SK-N-SH treated with all-trans-retinoic acid at 6 μM for 48 hours (cell line): ENCODE measurements around the gene SLC7A10.

Experiments
- ATAC-seq: fragments of 200-7000 bp; cut with Tn5 transposase; 3 replicates; pipeline ENCODE4 v1.9.1; 2020; ENCODE audit warnings: mild to moderate bottlenecking, moderate library complexity
- BACH2 ChIP-seq: fragments of 250-450 bp; sonication (Bioruptor Pico); IDR thresholded peaks from 2 replicates; pipeline ENCODE4 v1.9.0; 2021; ENCODE audit warnings: mild to moderate bottlenecking, borderline replicate concordance
- CSDC2 ChIP-seq: fragments of 250-450 bp; sonication (Bioruptor Pico); IDR thresholded peaks from 2 replicates; pipeline ENCODE4 v1.5.0; 2020; ENCODE audit warnings: mild to moderate bottlenecking, moderate library complexity
- CSRNP3 ChIP-seq: fragments of 250-450 bp; sonication (Bioruptor Pico); IDR thresholded peaks from 2 replicates; pipeline ENCODE4 v1.5.1; 2021; ENCODE audit warnings: mild to moderate bottlenecking, moderate library complexity
- GLIS3 ChIP-seq: fragments of 250-450 bp; sonication (Bioruptor Pico); IDR thresholded peaks from 2 replicates; pipeline ENCODE4 v1.5.0; 2020; ENCODE audit warnings: mild to moderate bottlenecking, moderate library complexity
- PATZ1 ChIP-seq: fragments of 250-450 bp; sonication (Bioruptor Pico); IDR thresholded peaks from 2 replicates; pipeline ENCODE4 v1.8.0; 2020; ENCODE audit warnings: mild to moderate bottlenecking, moderate library complexity, borderline replicate concordance
- PPARA ChIP-seq: fragments of 250-450 bp; sonication (Bioruptor Pico); IDR thresholded peaks from 2 replicates; pipeline ENCODE4 v1.5.0; 2020; ENCODE audit warnings: mild to moderate bottlenecking, borderline replicate concordance
- SNAI2 ChIP-seq: fragments of 250-450 bp; sonication (Bioruptor Pico); IDR thresholded peaks from 2 replicates; pipeline ENCODE4 v1.5.0; 2020; ENCODE audit warnings: mild to moderate bottlenecking, moderate library complexity
- TOX ChIP-seq: fragments of 250-450 bp; sonication (Bioruptor Pico); IDR thresholded peaks from 2 replicates; pipeline ENCODE4 v1.8.0; 2021; ENCODE audit warnings: mild to moderate bottlenecking, moderate library complexity, borderline replicate concordance
- TSHZ2 ChIP-seq: fragments of 250-450 bp; sonication (Bioruptor Pico); IDR thresholded peaks from 2 replicates; pipeline ENCODE4 v1.5.0; 2020; ENCODE audit warnings: mild to moderate bottlenecking, moderate library complexity
- ZC3H10 ChIP-seq: fragments of 250-450 bp; sonication (Bioruptor Pico); IDR thresholded peaks from 2 replicates; pipeline ENCODE4 v1.5.1; 2021; ENCODE audit warnings: mild to moderate bottlenecking, moderate library complexity
- ZFP3 ChIP-seq: fragments of 250-450 bp; sonication (Bioruptor Pico); IDR thresholded peaks from 2 replicates; pipeline ENCODE4 v1.5.0; 2020; ENCODE audit warnings: mild to moderate bottlenecking, moderate library complexity
- ZFP30 ChIP-seq: fragments of 450-650 bp; formaldehyde crosslinking; IDR thresholded peaks from 2 replicates; pipeline ENCODE4 v1.5.0; 2022; ENCODE audit warnings: mild to moderate bottlenecking, moderate library complexity
- ZNF565 ChIP-seq: fragments of 450-650 bp; formaldehyde crosslinking; conservative IDR thresholded peaks from 2 replicates; pipeline ENCODE4 v1.5.0; 2020; ENCODE audit warnings: low read depth, mild to moderate bottlenecking, moderate library complexity
- ZNF70 ChIP-seq: fragments of 450-650 bp; formaldehyde crosslinking; IDR thresholded peaks from 2 replicates; pipeline ENCODE4 v1.5.0; 2020; ENCODE audit warnings: mild to moderate bottlenecking, moderate library complexity
- ZNF8 ChIP-seq: fragments of 450-650 bp; formaldehyde crosslinking; IDR thresholded peaks from 2 replicates; pipeline ENCODE4 v1.5.0; 2020; ENCODE audit warnings: mild to moderate bottlenecking, moderate library complexity

SLC7A10 gene

GRCh38 chr19:33161201-33161600 lies 64.4 kb downstream of the SLC7A10 start:
- no peak for ATAC-seq
- TF ChIP-seq PPARA, result no peak
- TF ChIP-seq CSRNP3, result no peak

GRCh38 chr19:33159893-33160292 lies 65.8 kb downstream of the SLC7A10 start:
- no peak for ATAC-seq
- TF ChIP-seq TSHZ2 (CRISPR knock-in tag), result no peak
- no peak for TF ChIP-seq PPARA
- no peak for TF ChIP-seq SNAI2 (CRISPR knock-in tag)
- no peak for TF ChIP-seq PATZ1 (CRISPR knock-in tag)
- TF ChIP-seq GLIS3, result no peak
- TF ChIP-seq ZFP3 (CRISPR knock-in tag), result no peak
- TF ChIP-seq BACH2 (CRISPR knock-in tag), result no peak
- no peak for TF ChIP-seq ZNF70 (CRISPR knock-in tag)
- no peak for TF ChIP-seq ZNF8 (CRISPR knock-in tag)
- no peak for TF ChIP-seq TOX (CRISPR knock-in tag)
- no peak for TF ChIP-seq ZFP30

GRCh38 chr19:33159149-33159548 lies 66.5 kb downstream of the SLC7A10 start:
- ATAC-seq, result no peak
- no peak for TF ChIP-seq CSDC2 (CRISPR knock-in tag)
- no peak for TF ChIP-seq ZNF565 (CRISPR knock-in tag)
- no peak for TF ChIP-seq ZC3H10 (CRISPR knock-in tag)
- TF ChIP-seq GLIS3, result no peak
- TF ChIP-seq, all 23 proteins: peak for 0
